DMS53 (cell line): ENCODE data around the gene FBXO7.

ENCODE experiments used
- DNase-seq: peaks from one replicate; lab custom pipeline; 2025; lab: John Stamatoyannopoulos, UW

The FBXO7 gene

DNA sequence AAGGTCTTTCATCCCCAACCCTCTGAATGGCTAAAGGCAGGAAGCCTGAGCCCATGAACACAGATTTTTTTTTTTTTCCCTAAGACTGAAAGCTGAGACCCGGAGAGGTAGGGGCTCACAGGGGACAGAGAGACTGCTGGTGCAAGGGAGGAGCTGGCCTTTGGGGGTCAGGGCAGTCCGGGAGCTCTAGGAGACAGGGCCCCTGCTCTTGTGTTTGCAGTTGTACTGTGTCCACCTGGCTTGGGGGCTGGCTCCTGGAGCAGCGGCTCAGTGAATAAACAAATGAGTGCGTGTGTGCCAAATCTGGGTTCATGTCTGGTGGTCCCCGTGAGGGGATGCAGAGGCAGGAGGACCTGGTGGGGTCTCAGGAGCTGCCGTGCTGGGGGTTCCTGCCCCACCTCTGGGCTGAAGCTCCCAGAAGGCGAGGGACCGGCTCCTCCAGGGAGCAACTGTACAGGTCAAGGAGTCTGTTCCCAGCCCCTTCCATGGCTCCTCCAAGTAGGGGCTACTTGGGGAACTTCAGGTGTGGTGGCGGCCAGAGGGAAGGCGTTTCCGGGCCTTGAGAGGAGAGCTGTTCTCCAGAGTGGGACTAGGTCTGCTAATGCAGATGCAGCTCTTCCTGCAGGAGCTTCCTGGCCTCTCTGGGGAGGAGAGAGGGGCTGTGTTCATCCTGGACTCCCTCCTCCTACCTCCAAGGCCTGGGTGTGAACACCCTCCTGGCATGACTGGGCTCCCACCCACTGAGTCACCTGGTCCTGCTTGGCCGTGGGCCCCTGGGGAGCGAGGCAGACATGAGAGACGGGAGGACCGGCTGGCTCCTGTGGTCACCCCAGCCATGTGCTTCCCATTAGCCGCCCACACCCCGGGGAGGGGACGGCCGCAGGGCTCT, 57.6 kb downstream of the FBXO7 start:
- DNase-seq, result no peak

DNA sequence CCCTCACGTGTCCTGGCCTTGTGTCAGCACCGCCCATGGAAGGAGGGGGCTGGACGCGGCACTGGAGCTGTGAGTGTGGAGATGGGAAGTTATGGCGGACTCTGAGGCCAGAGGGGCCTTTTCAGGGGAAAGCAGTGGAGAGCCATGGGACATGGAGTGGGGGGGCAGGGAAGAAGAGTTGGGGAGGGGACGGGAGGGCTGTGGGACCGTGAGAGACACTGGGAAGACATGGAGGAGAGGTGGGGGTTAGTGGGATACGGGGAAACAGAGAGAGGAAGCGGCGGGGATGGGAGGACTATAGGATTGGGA, 58.2 kb downstream of the FBXO7 start:
- no peak for DNase-seq

DNA sequence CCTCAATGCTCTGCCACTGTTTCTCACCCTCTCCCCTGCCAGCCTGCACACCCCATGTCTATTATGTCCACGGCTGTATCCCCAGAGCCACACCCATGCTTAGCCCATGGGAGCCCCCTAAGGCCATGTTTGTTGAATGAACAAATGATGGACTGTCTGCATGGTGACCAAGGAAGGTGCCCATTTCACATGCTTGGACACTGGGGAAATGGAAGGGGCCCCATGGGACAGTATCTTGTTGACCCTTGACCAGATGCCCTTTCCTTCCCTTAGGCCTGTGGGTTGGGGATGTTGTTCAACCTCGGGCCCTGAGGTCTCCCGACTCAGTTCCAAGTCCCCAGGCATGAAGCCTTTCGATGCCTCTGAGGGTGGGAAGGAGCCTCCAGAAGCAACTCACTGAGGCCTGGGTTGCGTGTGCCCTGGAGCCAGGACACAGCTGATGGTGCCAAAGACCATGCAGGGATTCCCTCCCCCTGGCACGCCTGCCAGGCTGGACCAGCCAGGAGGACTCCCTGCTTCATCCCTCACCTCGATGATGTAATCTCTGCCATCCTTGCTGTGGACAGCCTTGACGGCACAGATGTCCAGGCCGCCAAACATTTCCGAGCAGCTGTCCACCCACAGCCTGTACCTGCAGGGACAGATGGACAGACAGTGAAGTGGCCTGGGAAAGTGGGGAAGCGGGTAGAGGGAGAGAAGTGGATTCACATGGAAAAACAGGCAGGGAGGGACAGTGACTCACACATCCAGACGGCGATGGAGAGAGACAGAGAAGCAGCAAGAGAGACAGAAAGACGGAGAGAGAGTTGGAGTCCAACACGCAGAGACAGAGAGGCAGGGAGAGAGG, 58.9 kb downstream of the FBXO7 start:
- DNase-seq, result peak; percentile 58

DNA sequence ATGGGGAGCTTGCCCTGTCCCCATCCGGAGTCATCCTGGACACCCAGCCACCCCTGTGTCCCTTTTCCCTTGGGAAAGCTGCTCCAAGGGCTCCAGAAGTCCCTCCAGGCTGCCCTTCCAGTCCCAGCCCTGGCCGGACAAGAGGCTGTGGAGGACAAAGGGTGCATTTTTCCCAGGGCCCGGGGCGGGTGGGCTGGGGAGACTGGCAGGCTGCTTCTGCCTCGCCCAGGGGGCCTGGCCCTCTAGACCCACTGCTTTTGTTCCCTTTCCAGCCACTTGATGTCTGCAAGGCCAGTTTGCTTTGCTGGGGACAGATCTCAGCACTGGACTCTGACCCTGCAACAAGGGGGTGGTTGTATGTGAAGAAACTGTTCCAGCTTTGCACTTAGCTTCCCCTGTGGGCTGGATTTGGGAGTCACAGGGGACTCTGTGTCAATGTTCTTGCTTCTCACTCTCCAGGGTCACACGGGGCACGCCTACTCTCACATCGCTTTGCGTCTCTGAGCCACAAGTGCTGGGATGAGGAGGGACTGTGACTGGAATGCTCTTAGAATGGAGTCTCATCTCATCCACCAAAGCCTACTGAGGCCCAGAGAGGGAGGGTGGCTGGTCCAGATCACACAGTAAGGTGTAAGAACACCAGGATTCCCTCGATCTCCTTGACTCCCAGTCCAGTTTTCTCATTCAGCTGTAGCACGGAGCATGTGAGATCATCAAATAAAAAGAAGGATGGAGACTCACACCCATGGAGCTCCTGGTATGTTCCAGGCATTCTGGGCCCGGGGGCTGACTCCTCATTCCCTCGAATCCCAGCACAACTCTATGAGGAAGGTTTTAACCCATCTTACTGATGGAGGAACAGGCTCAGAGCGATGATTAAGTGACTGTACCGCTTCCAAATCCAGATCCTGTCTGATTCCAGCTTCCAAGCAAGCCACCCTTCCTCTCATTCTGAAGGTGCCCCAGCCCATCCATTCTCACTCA, 59.9 kb downstream of the FBXO7 start:
- DNase-seq, result peak; percentile 50

DNA sequence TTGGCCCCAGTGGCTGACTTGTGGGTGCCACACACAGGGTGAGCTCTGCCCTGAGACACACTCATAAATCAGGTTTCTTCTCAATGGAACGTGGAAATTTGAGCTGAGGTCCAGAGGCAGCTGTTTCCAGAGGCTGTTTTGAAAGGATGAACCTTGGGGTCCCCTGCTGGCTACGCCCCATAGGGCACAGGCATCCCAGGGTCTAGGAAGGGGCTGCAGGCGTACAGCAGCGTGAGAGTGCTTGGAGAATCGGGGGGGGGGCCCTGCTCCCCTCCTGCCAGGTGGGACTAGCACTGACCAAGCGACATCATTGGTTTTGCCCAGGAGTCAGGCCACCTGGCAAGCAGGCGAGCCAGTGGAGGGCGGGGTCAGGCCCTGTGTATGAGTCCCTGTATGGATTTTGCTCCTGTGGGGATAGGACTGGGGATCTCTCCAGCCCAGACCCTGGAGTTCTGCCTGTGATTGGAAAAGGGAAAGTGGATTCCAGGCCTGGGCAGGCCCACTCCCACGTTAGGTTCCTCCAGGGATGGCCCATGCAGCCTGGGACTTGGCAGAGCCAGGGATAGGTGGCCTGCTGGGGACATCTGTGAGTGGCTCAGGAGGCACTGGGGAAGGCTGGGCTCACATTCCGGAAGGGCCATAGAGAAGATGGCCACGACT, 61.0 kb downstream of the FBXO7 start:
- DNase-seq, result no peak

DNA sequence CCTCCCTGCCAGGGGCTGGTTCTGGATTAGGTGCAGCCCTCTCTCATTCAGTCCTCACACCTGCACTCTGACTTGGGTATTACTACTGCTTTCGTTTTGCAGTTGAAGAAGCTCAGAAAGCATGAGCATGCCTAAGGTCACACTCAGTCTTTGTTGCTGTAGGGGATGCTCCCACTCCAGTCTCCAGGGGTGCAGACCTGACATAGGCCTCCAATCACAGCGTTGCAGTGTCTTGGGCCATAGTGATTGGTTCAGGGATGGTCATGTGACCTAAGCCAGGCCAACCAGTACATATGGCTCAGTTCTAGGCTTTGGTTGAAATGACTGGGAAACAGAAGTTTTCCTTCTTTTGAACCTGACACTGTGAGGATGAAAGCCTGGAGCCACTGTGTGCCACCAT, 61.7 kb downstream of the FBXO7 start:
- DNase-seq, result no peak

DNA sequence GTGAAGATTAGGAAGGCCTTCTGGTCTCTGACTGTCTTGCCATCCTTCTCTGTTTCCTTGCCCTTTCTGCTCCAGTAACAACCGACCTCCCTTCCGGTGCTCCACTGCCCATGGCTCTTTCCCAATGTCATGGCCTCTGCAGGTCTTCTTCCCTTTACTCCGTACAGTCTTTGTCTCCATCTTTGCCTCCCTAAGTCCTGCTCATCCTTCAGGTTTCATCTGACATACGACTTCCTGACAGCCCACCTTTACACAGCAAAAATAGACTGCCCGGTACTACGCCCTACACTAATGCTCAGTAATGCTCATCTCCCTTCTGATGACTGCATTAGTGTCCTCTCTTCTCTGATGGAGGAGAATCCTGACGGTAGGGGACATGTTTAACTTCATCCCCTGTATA, 63.9 kb downstream of the FBXO7 start:
- no peak for DNase-seq

DNA sequence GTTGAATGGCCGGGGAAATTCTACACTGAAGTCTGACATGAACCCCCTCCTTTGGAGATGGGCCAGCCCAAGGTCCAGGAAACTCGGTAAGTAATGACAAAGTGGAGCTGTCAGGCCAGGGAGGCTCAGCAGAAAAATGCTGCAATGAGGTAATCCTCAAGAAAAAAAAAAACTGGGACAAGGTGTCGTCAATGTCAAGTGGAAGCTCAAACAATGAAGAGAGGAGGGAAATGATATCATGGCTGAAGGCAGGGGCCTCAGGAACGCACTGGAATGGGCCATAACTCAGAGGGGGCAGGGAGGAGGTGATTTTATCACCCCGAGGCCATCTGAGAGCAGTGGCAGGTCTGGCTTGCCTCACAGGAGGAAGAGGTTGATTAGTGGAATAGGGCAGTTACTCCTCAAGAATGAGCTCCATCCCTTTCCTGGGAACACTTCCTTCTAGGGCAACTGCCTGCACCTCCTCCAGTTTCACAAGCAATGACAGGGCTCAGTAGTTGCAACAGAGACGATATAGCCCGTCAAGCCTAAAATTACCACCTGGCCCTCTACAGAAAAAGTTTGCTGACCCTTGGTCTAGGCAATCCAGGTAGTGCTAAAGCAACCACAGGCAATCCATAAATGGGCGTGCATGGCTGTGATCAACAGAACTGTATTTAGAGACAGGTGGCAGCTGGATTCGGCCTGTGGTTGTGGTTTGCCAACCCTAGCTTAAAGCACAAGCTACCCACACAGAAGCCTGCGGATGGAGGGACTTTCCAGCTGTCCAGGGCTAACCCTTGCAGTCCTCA, 65.2 kb downstream of the FBXO7 start:
- peak; percentile 73 for DNase-seq

DNA sequence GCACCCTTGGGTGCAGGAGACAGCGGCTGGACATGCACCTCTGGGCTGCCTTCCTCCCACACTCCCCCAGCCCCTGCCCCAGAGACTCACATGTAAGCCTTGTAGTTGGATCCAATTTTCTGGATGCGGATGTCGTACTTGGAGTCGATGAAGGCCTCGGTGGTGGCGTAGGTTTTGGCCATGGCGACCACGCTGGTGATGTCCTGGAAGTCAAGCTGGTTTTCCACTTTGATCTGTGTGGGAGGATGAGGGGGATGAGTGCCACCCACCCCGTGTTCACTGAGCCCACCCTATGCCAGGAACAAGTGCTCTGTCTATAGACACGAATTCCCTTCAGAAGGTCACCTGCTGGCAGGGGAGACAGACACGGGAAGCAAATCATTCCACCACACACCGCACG, 66.9 kb downstream of the FBXO7 start:
- no peak for DNase-seq

DNA sequence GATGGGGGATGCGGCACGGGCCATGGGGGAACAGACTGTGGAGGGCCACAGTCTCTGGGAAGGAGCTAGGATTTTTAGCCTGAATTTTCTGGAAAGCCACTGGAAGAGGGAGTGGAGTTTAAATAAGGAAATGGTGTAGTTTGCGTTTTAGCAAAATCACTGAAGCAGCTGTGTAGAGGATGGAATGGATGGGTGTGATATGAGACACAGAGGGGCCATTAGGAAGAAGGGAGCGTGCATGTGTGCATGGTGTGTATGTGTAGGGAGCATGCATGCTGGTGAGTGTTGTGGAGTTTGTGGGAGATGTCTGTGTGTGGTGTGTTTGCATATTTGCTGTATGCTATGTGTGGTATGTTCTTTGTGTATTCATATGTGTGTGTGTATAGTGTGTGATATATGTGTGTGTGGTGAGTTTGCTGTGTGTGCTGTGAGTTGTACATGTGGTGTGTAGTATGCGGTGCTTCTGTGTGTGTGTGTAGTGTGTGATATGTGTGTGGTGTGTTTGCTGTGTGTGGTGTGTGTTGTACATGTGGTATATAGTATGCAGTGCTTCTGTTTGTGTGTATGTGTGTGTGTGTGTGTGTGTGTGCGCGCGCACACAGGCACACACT, 67.6 kb downstream of the FBXO7 start:
- DNase-seq, result no peak

DNA sequence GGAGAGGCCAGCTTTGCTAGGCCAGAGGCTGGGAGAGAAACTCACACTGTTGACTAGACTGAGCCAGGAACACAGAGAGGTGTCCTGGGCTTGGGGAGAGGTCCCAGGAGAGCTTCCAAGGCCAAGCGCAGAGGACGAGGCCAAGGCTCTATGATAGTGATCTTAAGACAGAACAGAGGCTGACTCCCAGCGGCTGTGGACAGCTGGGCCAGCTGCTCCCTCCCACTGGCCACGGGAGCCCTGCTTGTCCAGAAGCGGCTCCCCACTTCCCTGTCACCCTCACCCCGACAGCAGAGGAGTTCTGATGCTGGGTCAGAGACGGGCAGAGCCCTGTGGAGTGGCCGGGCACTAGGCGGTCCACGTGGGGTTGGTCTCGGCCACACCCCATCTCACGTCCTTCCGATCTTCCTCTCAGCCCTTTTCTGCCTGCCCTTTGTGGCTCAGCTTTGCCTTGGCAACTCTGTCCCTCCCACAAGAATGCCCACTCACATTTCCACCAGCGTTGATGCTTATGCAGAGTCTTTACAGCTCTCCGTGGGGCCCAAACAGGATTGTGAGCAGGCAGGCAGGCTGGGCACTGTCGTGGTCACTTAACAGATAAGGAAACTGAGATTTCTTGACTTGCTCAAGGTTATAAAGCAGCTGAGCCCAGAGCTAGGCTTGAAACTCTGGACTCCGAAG, 68.2 kb downstream of the FBXO7 start:
- no peak for DNase-seq

DNA sequence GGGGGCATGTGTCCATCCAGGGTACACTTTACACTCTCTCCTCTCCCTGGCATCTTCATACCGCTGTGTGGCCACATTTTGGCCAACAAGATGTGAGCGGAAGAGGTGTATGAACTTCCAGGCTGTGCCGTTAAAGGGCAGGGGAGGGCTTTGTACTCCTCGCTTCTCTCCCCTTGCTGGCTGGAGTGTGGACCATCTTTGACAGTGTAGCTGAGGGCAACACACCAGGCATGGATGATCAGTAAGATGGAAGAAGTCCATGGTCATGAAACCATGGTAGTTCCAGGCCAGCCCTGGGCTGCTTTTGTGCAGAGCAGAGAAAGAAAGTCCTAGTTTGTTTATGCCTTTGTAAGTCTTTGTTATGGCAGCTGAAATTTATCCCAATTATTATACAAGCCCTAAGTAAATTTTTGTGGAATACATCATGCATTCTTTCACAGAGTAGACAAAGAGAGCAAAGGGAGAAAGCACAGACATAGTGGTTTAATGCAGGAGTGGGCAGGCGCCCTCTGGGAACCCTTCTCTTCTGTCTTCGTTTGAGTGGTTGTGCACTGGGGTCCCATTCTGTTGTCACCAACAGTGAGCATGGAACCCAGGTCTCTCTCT, 70.4 kb downstream of the FBXO7 start:
- DNase-seq, result no peak

DNA sequence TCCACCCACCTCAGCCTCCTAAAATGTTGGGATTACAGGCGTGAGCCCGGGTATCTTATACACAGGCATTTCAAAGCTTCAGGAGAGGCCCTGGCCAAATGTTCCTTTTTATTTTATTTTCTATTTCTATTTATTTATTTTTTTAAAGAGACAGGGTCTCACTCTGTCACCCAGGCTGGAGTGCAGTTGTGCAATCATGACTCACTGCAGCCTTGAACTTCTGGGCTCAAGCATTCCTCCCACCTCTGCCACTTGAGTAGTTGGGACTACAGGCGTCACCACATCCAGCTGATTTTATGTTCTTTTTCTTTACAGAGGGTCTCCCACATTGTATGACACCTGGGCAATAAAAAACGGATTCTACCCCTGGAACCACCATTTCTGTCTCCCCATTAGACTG, 71.2 kb downstream of the FBXO7 start:
- no peak for DNase-seq

DNA sequence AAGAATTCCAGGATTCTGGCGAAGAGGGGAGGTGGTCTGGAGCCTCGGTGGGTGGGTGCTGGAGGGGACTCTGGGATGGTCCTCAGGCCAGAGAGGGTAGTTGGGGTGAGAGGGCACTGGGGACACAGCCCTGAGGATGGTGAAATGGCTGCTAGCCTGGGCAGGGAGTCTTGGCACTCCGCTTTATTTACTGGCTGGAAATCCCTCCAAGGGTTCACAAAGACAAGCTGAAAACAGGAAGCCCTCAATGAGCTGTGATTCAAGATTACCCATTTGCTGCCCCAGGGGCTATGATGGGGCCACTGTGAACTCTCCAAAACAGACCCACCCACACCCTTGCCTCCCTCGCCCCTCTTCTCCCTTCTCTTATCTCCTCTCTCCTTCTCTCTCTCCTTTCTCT, 71.9 kb downstream of the FBXO7 start:
- DNase-seq, result no peak

DNA sequence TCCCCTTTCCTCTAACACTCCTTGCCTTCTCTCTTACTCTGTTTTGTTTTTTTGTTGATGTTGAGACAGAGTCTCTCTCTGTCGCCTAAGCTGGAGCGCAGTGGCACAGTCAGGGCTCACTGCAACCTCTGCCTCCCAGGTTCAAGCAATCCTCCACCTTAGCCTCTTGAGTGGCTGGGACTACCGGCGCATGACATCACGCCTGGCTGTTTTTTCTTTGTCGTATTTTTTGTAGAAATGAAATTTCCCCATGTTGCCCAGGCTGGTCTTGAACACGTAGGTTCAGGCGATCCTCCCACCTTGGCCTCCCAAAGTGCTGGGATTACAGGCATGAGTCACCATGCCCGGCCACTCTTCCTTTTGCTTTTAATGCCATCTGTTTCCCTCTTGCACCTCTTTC, 72.3 kb downstream of the FBXO7 start:
- no peak for DNase-seq

DNA sequence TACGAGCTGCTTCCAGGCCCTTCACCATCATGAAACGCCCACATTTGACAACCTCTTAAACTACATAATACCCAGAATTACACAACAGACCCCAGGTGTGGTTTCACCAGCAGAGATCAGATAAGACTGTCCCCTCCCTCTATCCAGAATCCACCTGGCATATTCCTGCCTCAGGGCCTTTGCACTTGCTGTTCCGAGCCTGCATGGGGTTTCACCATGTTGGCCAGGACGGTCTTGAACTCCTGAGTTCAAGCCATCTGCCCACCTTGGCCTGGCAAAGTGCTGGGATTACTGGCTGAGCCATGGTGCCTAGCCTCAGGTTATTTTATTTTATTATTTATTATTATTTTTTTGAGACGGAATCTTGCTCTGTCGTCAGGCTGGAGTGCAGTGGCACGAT, 73.4 kb downstream of the FBXO7 start:
- DNase-seq, result no peak
